Activated CD4-positive, alpha-beta T cell treated with anti-CD3 and anti-CD28 coated beads, Interleukin-2, Interleukin-4, amounts not matched to agents 100 ng/mL and 50 ng/mL, durations not matched to agents 16 hours and 8 hours (primary cell): ENCODE measurements around the gene TEX29.

Source experiments
- DNase-seq: peaks from one replicate; pipeline ENCODE4 v3.0.0-alpha.2; 2020; ENCODE audit warnings: low spot score

The TEX29 gene

DNA sequence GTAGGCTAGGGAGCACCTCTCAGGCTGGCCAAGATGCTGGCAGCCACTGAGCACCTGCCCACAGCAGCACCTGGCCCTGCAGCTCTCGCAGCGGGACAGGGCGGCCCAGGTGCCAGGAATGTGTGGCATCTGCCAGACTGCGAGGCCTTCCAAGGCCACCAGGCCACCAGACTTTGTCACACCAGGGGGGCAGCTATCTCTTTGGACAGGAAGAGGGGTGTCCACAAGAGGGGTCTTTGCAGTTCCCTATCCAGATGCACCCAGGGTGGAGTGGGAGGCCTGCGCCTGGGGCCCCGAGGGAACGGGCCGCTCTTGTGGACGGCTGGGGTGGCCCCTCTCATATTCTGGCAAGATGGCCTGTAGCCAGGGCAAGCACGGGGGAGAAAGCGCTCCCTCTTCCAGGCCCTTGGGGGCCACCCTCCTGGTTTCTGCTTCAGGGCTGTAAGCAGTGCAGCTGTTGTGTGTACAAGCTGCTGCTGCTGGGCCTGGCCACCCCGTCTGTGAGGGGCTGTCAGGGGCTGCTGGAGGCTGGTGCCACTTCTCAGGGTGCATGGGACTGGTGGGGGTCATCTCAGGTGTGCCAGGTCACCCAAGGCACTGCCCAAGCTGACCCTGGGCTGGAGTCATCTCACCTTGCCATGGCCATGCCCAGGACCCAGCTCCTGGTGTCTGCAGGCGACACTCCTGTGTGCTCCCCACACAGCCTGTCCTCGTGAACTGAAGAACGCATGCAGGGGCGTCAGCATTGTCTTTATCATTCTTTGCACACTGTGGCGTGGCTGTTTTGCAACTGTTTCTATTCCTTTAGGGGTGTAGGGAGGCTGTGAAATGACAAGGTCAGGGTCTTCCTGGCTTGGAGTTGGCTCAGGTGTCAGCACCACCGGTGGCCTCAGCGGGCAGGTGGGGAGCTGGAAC lies 1.8 kb downstream of the TEX29 start:
- no peak for DNase-seq

GRCh38 chr13:111322916-111323331 lies 2.5 kb downstream of the TEX29 start:
- no peak for DNase-seq

GRCh38 chr13:111323549-111323948 lies 3.1 kb downstream of the TEX29 start:
- no peak for DNase-seq

DNA sequence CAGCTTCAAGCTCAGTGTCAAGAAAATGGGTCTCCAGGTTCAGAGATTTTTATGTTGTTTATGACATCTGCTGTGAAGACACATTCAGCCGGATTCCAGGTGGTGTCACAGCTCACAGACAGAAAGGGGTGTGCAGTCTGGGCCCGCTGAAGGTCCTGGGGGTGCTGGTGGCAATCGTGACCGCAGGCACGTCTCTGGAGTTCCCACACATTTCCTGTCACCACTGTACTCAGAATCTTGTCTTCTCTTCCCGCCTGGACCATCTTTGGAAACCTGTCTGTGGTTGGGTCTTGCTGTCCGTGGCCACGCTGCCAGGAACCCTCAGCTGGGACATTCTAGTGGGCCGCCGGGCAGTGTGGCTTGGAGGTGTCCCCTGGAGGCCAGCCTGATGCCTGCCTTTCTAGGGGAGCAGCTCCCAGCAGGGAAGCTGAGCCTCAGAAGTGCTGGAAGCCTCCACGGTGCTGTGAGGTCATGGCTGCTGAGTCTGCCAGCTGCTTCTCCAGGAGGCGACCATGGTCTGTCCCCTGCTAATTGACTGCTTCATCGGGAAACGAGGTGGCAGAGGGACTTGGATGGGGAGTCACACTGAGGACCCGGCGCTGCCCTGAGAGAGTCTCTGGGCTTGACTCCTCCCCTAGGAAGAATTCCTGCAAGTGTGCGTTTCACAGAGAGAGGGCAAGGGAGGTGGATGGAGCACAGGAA lies 3.7 kb downstream of the TEX29 start:
- no peak for DNase-seq

- no peak for DNase-seq
Measured at GRCh38 chr13:111324736-111325135, 4.3 kb downstream of the TEX29 start.

- DNase-seq = no peak
Measured at GRCh38 chr13:111325146-111325890, 4.9 kb downstream of the TEX29 start.

- no peak for DNase-seq
Measured at GRCh38 chr13:111325941-111326620, 5.6 kb downstream of the TEX29 start.

DNA sequence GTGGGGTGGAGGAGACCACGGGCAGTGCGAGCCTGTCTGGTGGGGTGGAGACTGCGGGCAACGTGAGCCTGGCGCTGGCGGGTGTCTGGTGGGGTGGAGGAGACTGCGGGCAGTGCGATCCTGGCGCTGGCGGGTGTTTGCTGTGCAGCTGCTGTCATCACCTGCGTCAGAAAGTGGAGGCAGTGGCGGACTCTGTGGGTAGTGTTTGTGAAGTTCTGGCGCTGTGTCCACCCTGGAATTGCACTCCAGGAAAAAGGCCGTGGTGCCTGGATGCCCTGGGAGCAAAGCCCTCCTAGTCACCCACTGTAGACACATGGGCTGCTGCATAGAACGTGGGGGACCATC lies 6.2 kb downstream of the TEX29 start:
- no peak for DNase-seq

DNA sequence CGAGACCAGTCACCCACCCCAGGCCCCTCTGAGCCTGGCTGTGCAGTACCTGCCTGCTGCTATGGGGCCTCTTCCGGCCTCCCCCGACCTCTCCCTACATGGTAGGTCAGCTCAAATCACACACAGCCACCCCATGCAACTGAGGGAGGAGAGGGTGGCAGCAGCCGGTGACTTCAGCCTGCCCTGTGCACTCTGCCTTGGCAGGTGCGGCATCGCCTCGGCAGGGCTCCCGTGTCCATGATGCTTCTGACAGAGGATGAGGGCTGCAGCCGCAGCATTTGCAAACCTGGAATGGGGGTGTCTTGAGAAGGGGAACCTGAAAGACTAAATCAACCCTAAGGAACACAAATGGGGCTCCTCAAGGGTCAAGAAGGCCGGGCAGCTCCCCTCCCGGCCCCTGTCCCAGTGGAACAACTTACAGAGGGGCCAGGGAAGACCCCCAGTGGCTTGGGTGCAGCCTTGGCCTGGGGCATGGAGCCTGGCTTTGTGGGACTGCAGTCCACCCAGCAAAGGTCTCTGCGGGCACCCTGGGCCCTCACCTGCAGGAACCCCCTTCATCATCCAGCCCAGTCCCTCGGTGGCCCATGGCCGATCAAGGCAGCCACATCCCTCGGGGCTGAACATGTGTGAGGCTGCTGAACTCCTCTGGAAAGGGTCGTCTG lies 6.7 kb downstream of the TEX29 start:
- DNase-seq = no peak

GRCh38 chr13:111327730-111328573 lies 7.5 kb downstream of the TEX29 start:
- DNase-seq = no peak

GRCh38 chr13:111328574-111329410 lies 8.3 kb downstream of the TEX29 start:
- no peak for DNase-seq

DNA sequence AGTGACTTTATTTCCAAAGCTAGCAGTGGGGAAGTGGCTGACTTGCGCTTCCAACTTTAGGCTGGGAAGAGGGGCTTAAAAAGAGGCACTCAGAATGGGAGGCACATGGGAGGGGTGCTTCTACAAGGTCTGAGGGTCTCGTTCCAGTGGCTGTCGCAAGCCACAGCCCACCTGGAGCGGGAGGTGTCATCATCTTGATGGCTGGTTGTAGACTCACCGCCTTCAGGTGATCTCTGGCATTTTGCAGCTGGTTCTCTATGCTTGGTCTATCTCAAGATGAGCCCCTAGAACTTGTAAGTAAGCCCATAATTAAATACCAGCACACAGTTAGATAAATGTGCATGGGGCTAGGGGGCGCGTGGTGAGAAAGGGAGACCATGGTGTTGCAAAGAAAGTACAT lies 9.2 kb downstream of the TEX29 start:
- DNase-seq = no peak

- no peak for DNase-seq
Measured at GRCh38 chr13:111330066-111330610, 9.7 kb downstream of the TEX29 start.

- no peak for DNase-seq
Measured at GRCh38 chr13:111335298-111335697, 14.9 kb downstream of the TEX29 start.

DNA sequence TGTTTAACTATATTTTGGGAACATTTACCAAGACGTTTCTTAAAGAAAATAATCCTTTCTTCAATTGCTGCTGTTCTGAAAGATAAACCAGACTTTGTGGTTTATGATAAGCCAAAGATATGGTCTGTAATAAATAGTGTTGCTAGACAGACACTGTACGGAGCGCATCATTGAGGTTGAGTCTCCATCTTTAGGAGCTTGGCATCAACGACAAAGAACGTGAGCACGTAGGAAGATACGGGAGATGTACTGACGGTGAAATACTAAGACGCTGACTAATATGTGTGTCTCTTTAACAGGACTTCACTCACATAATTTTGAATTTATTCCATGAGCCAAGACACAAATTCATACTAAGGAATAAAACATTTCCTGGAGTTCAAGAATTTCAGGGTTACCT lies 16.2 kb downstream of the TEX29 start:
- no peak for DNase-seq

- DNase-seq = no peak
Measured at GRCh38 chr13:111337206-111337605, 16.8 kb downstream of the TEX29 start.

GRCh38 chr13:111337741-111338140 lies 17.3 kb downstream of the TEX29 start:
- DNase-seq = no peak

DNA sequence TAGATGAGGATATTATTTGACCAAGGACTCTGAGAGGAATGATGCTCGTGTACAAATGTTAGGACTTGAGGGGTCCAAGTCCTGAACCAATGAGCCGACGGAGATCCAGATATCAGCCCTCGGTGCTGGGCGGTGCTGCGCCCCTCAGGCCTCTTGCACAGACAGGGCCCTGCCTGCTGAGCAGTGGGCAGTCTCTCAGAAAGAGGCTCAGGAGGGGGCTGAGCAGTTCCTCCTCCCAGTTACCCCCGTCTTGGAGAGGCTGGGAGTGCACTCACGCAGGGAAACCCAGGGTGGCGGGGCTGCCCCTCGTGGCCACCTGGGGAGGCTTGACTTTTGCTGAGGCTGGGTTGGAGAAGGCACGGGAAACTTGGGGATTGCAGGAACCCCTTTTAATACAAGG lies 18.4 kb downstream of the TEX29 start:
- no peak for DNase-seq

DNA sequence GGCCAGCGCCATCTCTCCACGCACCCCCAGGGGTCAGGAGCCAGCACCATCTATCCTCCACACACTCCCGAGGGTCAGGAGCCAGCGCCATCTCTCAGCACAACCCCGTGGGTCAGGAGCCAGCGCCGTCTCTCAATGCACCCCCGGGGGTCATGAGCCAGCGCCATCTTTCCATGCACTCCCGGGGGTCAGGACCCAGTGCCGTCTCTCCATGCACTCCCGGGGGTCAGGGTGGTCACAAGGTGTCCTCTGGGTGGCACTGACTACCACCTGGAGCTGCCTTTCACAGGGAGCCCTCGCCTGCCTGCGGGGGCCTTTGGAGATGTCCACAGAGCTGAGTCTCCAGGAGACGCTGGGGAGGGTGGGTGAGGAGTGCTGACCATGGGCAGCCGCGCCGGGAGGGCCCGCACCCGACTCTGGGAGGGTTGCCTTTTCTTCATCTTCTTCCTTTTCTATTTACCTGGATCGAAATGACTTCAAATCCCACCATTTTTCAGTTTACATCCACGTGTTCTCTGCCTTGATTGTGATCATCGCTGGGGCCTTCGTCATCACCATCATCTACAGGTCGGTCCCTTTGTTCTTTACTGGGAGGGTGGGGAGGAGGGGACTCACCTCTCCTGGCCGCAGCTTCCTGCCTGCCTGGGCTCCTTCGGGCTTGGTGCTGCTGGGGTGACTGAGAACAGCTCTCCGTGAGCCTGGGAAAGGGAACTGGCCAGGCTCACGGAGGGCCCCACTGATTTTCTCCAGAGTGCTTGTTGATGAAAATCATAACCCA lies 19.1 kb downstream of the TEX29 start:
- DNase-seq = no peak
